ENCODE measurements around the gene SBDS. TPM values are rescaled to one million over a fixed set of nuclear protein-coding genes. Genes with fewer than 3 reads are reported as not detected.

The SBDS gene
- total RNA-seq, 4 donors from 2014 or later = 32.4 to 123 (median 95.8) TPM

DNA sequence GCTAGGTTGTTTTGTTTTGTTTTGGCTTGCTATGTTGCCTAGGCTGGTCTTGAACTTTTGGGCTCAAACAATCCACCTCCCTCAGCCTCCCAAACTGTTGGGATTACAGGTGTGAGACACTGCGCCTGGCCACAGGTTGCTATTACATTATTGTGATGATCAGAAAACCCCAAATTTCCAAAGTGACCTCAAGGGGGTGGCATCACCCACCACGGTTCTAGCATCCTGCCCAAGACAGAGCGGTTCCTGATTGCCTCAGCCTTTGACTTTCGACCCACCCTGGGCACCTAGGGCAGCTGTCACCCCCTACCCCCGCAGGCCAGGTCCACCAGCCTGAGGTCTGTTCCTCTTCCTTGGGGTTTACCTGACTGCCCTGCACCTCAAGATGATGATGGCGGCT is 28.4 kb downstream of the SBDS start:
- Histone ChIP-seq H3K4me1 (no peaks in the 10 kb centered on the region), H3K4me3 (no peak overlapping the region), H3K9me3 (no peaks in the 10 kb centered on the region), H3K36me3 (no peaks in the 10 kb centered on the region), H3K27ac (no peak overlapping the region), H3K27me3 (no peaks in the 10 kb centered on the region)
- in situ Hi-C loops (cut with MboI; ENCODE audit: low pct_ligation_motif_present in 1 of 4, low pct_unique_long_range_greater_than_20kb in 1 of 4, low sequenced_read_pairs in 3 of 4) (no loop called here), intact Hi-C loops (cut with DNase I; ENCODE audit: low total_unique reads) (no loop called here)
- TF ChIP-seq POLR2A (IDR thresholded peaks at IDR 0.05) (no peak), POLR2AphosphoS5 (IDR thresholded peaks at IDR 0.05) (no peak), EP300 (IDR thresholded peaks at IDR 0.05; ENCODE audit: low read depth) (no peak)
- TF ChIP-seq, protein P1, sequence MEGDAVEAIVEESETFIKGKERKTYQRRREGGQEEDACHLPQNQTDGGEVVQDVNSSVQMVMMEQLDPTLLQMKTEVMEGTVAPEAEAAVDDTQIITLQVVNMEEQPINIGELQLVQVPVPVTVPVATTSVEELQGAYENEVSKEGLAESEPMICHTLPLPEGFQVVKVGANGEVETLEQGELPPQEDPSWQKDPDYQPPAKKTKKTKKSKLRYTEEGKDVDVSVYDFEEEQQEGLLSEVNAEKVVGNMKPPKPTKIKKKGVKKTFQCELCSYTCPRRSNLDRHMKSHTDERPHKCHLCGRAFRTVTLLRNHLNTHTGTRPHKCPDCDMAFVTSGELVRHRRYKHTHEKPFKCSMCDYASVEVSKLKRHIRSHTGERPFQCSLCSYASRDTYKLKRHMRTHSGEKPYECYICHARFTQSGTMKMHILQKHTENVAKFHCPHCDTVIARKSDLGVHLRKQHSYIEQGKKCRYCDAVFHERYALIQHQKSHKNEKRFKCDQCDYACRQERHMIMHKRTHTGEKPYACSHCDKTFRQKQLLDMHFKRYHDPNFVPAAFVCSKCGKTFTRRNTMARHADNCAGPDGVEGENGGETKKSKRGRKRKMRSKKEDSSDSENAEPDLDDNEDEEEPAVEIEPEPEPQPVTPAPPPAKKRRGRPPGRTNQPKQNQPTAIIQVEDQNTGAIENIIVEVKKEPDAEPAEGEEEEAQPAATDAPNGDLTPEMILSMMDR (IDR thresholded peaks at IDR 0.05) = no peak
- 87% methylated on average over 6 of the region's 6 CpGs; no CpG with 5 or more reads in 1 of the 2 donors for WGBS, 2 donors (ENCODE audit: low coverage in 1 of 2)
- no peak for DNase-seq

DNA sequence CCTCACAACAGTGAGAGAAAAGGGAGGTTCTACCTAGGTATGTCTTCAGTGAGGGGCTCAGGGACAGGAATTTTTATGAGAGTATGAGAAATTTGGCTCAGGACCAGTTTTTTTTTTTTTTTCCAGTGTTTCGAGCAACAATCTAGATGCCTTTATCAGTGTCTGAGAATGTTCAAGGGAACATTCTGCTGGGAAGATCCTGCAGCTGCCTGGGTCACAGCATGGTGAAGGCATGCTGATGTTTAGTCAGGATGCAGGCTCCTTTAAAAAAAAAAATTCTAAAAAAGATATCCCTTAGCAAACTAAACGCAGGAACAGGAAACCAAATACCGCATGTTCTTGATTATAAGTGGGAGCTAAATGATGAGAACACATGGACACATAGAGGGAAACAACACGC is 31.0 kb downstream of the SBDS start:
- 43 to 61% methylated on average over 4 of the region's 4 CpGs for WGBS, 2 donors (ENCODE audit: low coverage in 1 of 2)
- Histone ChIP-seq H3K36me3 (no peaks in the 10 kb centered on the region), H3K4me1 (no peaks in the 10 kb centered on the region), H3K4me3 (no peak overlapping the region), H3K27me3 (no peaks in the 10 kb centered on the region), H3K9me3 (no peaks in the 10 kb centered on the region), H3K27ac (no peak overlapping the region)
- DNase-seq = no peak
- in situ Hi-C loops (cut with MboI; ENCODE audit: low pct_ligation_motif_present in 1 of 4, low pct_unique_long_range_greater_than_20kb in 1 of 4, low sequenced_read_pairs in 3 of 4) (no loop called here), intact Hi-C loops (cut with DNase I; ENCODE audit: low total_unique reads) (no loop called here)
- TF ChIP-seq POLR2AphosphoS5 (IDR thresholded peaks at IDR 0.05) (no peak), EP300 (IDR thresholded peaks at IDR 0.05; ENCODE audit: low read depth) (no peak), POLR2A (IDR thresholded peaks at IDR 0.05) (no peak)
- TF ChIP-seq, protein P1 (IDR thresholded peaks at IDR 0.05) = no peak

DNA sequence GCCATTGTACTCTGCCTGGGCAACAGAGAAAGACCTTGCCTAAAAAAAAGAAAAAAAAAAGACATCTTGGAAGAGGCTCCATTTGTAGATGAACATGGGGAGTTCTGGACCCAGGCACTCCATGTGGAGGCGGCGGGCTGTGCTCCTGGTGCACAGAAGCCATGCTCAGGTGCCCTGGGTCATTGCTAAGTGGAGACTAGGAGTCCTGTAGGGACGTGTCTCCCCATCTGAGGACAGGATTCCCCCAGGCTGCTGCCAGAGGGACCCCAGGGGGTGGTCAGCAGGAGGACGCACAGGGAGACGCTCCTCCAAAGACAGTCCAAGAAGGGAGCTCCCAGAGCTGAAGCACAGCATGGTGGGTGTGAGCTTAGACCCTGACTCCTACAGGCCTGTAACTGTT is 34.3 kb downstream of the SBDS start:
- no peaks in the 10 kb centered on the region for H3K9me3 ChIP-seq
- peaks cover 0 to 13% (median 0%) of the 10 kb centered on the region in 4 donors for H3K4me1 ChIP-seq
- WGBS, 2 donors (ENCODE audit: low coverage in 1 of 2) = 100% methylated on average over 5 of the region's 5 CpGs; no CpG with 5 or more reads in 1 of the 2 donors
- no peak for TF ChIP-seq POLR2AphosphoS5 (IDR thresholded peaks at IDR 0.05)
- no peak for TF ChIP-seq EP300 (IDR thresholded peaks at IDR 0.05; ENCODE audit: low read depth)
- TF ChIP-seq, protein P1 (IDR thresholded peaks at IDR 0.05) = no peak
- TF ChIP-seq POLR2A (IDR thresholded peaks at IDR 0.05) = no peak
- intact Hi-C loops (cut with DNase I; ENCODE audit: low total_unique reads) (no loop called here), in situ Hi-C loops (cut with MboI; ENCODE audit: low pct_ligation_motif_present in 1 of 4, low pct_unique_long_range_greater_than_20kb in 1 of 4, low sequenced_read_pairs in 3 of 4) (no loop called here)
- H3K36me3 ChIP-seq = peaks cover 0 to 15% (median 4%) of the 10 kb centered on the region in 4 donors
- no peak overlapping the region for H3K4me3 ChIP-seq
- no peak overlapping the region for H3K27ac ChIP-seq
- DNase-seq = no peak
- H3K27me3 ChIP-seq = no peaks in the 10 kb centered on the region

DNA sequence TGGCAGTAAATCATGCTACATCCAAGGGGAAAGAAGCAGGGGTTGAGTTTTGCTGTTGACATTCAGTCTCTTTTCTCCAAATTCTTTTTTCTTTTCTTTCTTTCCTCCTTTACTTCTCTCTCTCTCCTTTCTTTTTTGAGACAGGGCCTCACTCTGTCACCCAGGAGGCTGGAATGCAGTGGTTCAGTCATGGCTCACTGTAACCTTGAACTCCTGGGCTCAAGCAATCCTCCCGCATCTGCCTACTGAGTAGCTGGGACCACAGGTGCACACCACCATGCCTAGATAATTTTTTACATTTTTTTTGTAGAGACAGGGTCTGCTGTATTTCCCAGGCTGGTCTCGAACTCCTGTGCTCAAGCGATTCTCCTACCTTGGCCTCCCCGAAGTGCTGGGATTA is 35.2 kb downstream of the SBDS start:
- DNase-seq = no peak
- no peak overlapping the region for H3K4me3 ChIP-seq
- peaks cover 0 to 24% (median 8%) of the 10 kb centered on the region in 4 donors for H3K36me3 ChIP-seq
- 97 to 100% methylated on average over 3 to 4 of the region's 4 CpGs for WGBS, 2 donors (ENCODE audit: low coverage in 1 of 2)
- H3K27ac ChIP-seq = no peak overlapping the region
- no peaks in the 10 kb centered on the region for H3K27me3 ChIP-seq
- intact Hi-C loops (cut with DNase I; ENCODE audit: low total_unique reads) (no loop called here), in situ Hi-C loops (cut with MboI; ENCODE audit: low pct_ligation_motif_present in 1 of 4, low pct_unique_long_range_greater_than_20kb in 1 of 4, low sequenced_read_pairs in 3 of 4) (no loop called here)
- peaks cover 0 to 13% (median 0%) of the 10 kb centered on the region in 4 donors for H3K4me1 ChIP-seq
- H3K9me3 ChIP-seq = no peaks in the 10 kb centered on the region
- no peak for TF ChIP-seq POLR2AphosphoS5 (IDR thresholded peaks at IDR 0.05)
- TF ChIP-seq, protein P1 (IDR thresholded peaks at IDR 0.05) = no peak
- no peak for TF ChIP-seq EP300 (IDR thresholded peaks at IDR 0.05; ENCODE audit: low read depth)
- no peak for TF ChIP-seq POLR2A (IDR thresholded peaks at IDR 0.05)
